Colonic mucosa (tissue), 4 donors: ENCODE data around the gene NPVF. TPM values are rescaled to one million over a fixed set of nuclear protein-coding genes. Genes with fewer than 3 reads are reported as not detected.

Experiments used
- DNase-seq: peaks from one replicate; pipeline ENCODE4 v3.0.0-alpha.2; 2020
- H3K27ac ChIP-seq: fragments of 200-600 bp; one replicate; pipeline ENCODE4 v1.8.0; 2021
- H3K27me3 ChIP-seq: fragments of 200-600 bp; one replicate; pipeline ENCODE4 v1.8.0; 2021
- H3K36me3 ChIP-seq: fragments of 200-600 bp; one replicate; pipeline ENCODE4 v1.8.0; 2021
- H3K4me1 ChIP-seq: fragments of 200-600 bp; one replicate; pipeline ENCODE4 v1.8.0; 2021; ENCODE audit warnings: mild to moderate bottlenecking
- H3K4me3 ChIP-seq: fragments of 200-600 bp; one replicate; pipeline ENCODE4 v1.8.0; 2021
- H3K9ac ChIP-seq, 2 donors: one replicate each; pipeline ENCODE4 v1.7.0; 2013; ENCODE audit warnings: control low read depth in 2 of 2, low read depth in 2 of 2, low read length in 2 of 2
- H3K9me3 ChIP-seq: fragments of 200-600 bp; one replicate; pipeline ENCODE4 v1.8.0; 2021
- intact Hi-C: fragments of 100-400 bp; cut with DNase I; formaldehyde crosslinking; loops from one replicate; pipeline ENCODE4 v1.14.1; 2022
- total RNA-seq, 2 donors: library from RNA; stranded (reverse); fragmentation: NEBNext Ultra II Directional in 1 of 2; extraction: Animal tissue kit (Norgen Biotek cat#: 25700) in 1 of 2; gene quantifications; one replicate each; pipeline ENCODE4 v1.2.1, GENCODE V29; 2021
- TF ChIP-seq, protein P1 (sequence below): fragments of 200-600 bp; IDR thresholded peaks from one replicate; pipeline ENCODE4 v1.8.0; 2022; ENCODE audit warnings: antibody characterized with exemption, mild to moderate bottlenecking
- donor health status: healthy.
- donor health status: DM: no; HTN: no; CAD: no.
- donor health status: DM: no; HTN: no; CAD: no.

NPVF gene
- total RNA-seq, 2 donors from 2014 or later: not detected

DNA sequence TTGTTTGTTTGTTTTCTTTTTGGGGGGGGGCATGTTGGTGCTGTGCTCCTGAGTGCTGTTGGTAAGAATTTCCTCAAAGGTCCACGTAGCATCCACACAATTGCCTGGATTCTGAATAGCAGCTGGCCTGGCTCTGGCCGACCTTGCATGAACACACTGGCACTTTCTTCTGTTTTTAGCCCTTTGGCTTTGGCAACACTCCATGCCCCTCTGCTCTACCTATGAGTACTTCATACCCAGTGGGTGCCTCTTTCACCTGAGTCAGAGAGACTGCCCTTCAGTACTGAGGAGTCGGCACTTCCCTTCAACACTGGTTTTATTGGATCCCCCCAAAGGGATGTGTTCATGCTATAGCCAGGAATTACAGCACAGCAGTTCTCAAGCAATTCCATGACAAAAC is 7.2 kb upstream of the NPVF start:
- no peaks in the 10 kb centered on the region for H3K4me1 ChIP-seq
- H3K9ac ChIP-seq: no peak overlapping the region
- no peak for DNase-seq
- no peak overlapping the region for H3K4me3 ChIP-seq
- no peaks in the 10 kb centered on the region for H3K27me3 ChIP-seq
- H3K36me3 ChIP-seq: no peaks in the 10 kb centered on the region
- intact Hi-C loops: no loop called here
- no peaks in the 10 kb centered on the region for H3K9me3 ChIP-seq
- TF ChIP-seq, protein P1, sequence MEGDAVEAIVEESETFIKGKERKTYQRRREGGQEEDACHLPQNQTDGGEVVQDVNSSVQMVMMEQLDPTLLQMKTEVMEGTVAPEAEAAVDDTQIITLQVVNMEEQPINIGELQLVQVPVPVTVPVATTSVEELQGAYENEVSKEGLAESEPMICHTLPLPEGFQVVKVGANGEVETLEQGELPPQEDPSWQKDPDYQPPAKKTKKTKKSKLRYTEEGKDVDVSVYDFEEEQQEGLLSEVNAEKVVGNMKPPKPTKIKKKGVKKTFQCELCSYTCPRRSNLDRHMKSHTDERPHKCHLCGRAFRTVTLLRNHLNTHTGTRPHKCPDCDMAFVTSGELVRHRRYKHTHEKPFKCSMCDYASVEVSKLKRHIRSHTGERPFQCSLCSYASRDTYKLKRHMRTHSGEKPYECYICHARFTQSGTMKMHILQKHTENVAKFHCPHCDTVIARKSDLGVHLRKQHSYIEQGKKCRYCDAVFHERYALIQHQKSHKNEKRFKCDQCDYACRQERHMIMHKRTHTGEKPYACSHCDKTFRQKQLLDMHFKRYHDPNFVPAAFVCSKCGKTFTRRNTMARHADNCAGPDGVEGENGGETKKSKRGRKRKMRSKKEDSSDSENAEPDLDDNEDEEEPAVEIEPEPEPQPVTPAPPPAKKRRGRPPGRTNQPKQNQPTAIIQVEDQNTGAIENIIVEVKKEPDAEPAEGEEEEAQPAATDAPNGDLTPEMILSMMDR: no peak
- H3K27ac ChIP-seq: no peak overlapping the region

- Histone ChIP-seq H3K9ac (no peak overlapping the region), H3K36me3 (no peaks in the 10 kb centered on the region), H3K27ac (no peak overlapping the region), H3K27me3 (no peaks in the 10 kb centered on the region), H3K4me1 (no peaks in the 10 kb centered on the region), H3K9me3 (no peaks in the 10 kb centered on the region), H3K4me3 (no peak overlapping the region)
- intact Hi-C loops: no loop called here
- no peak for DNase-seq
- TF ChIP-seq, protein P1: no peak
Measured at GRCh38 chr7:25234336-25234735, 6.0 kb upstream of the NPVF start.

DNA sequence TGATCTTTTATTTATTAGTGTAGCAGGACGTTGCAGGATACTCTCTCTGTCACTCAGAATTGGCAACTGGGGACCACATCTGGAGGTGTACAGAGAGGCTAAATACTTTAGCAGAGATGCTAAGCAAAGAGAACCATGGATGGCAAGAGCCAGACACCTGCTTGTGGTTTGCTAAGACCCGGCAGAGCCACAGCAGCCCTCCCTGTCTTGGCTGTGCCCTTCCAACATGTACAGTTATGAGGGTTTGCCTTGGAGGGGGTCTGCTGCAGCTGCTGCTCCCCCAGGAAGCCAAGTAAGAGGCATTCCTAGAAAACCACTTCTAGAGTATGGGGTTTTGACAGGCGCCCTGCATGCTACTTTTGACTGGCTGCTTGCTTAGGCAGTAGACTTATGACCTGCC is 5.1 kb downstream of the NPVF start:
- H3K4me1 ChIP-seq: no peaks in the 10 kb centered on the region
- H3K9ac ChIP-seq: no peak overlapping the region
- no peaks in the 10 kb centered on the region for H3K27me3 ChIP-seq
- H3K4me3 ChIP-seq: no peak overlapping the region
- intact Hi-C loops: no loop called here
- no peak overlapping the region for H3K27ac ChIP-seq
- TF ChIP-seq, protein P1: no peak
- H3K9me3 ChIP-seq: no peaks in the 10 kb centered on the region
- no peaks in the 10 kb centered on the region for H3K36me3 ChIP-seq
- no peak for DNase-seq

DNA sequence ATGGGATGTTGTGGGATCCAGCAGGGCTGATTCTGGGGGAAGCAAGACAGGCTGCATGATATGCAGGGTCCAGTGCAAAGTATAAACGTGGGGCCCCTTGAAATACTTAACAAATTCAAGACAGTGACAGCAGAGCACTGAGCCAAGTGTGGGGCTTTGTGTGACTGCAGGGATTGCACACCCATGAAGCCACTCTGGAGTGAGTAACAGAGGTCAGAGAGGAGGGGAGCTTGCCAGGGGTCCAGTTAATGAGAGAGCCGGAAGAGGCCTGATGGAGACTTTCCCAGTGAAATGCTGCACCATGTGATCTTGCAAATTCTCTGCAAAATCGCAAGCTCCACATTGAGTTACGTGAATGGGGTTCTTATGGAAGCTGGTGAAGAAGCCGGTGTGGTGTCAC is 5.6 kb downstream of the NPVF start:
- H3K4me1 ChIP-seq: no peaks in the 10 kb centered on the region
- intact Hi-C loops: no loop called here
- no peak overlapping the region for H3K9ac ChIP-seq
- no peaks in the 10 kb centered on the region for H3K27me3 ChIP-seq
- TF ChIP-seq, protein P1: no peak
- H3K9me3 ChIP-seq: no peaks in the 10 kb centered on the region
- H3K27ac ChIP-seq: no peak overlapping the region
- H3K36me3 ChIP-seq: no peaks in the 10 kb centered on the region
- DNase-seq: no peak
- H3K4me3 ChIP-seq: no peak overlapping the region

DNA sequence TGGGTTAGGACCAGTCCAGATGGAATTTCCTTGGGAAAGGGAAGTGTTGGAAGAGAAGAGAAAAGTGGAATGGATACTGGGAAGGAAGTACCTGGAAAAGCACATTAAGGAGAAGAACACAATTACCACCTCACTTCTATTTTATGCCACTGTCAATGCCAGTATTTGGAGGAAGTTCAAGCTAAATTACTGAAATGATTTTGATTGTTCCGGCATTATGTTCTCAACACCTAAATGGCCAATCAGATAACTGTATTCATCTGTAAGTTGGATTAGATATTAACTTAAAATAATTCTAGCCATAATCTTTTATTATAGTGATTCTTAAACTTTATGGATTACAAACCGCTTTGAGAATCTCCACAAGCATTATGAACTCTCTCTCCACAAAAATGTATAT is 7.3 kb downstream of the NPVF start:
- Histone ChIP-seq H3K9ac (peak overlapping the region in 1 of 2 donors; percentile 51), H3K27ac (peak overlapping the region; percentile 37), H3K27me3 (no peaks in the 10 kb centered on the region), H3K36me3 (no peaks in the 10 kb centered on the region), H3K9me3 (no peaks in the 10 kb centered on the region), H3K4me3 (no peak overlapping the region), H3K4me1 (no peaks in the 10 kb centered on the region)
- intact Hi-C loops: no loop called here
- TF ChIP-seq, protein P1: no peak
- DNase-seq: no peak

GRCh38 chr7:25218191-25218590 is 10.1 kb downstream of the NPVF start:
- TF ChIP-seq, protein P1: no peak
- H3K9me3 ChIP-seq: no peaks in the 10 kb centered on the region
- intact Hi-C loops: loop anchor here (5.0 kb wide), 1 partner anchor 36 kb away; a partner anchor contains a TSS
- H3K4me1 ChIP-seq: no peaks in the 10 kb centered on the region
- no peak overlapping the region for H3K9ac ChIP-seq
- no peak overlapping the region for H3K27ac ChIP-seq
- H3K36me3 ChIP-seq: no peaks in the 10 kb centered on the region
- H3K27me3 ChIP-seq: no peaks in the 10 kb centered on the region
- no peak overlapping the region for H3K4me3 ChIP-seq
- no peak for DNase-seq
